Measurements from ENCODE around the gene ESYT1.

Gene ESYT1

DNA sequence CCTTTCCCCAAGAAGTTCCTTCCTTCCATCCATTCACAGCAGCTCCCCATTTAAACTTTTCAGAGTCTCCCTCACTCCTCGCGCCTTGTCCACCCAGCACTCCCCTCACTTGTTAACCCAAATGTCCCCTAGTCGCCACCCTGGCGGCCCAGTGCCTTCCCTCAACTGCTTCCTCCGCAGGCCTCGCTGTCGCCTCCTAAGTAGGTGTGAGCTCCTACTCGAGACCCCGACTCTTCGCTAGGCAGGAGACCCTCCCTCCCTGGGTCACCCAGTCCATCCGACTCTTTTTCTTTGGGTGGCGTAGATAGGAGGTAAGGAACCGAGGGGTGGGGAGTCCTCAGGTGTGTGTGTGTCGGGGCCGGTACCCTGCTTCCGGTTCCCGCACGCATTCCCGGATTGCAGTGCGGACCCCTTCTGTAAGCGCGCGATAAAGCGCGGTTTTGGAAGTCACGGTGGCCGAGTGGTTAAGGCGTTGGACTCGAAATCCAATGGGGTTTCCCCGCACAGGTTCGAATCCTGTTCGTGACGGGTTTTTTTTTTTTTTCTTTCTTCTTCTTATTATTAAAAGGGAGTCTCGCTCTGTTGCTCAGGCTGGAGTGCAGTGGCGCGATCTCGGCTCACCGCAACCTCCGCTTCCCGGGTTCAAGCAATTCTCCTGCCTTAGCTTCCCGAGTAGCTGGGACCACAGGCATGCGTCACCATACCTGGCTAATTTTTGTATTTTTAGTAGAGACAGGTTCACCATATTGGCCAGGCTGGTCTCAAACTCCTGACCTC lies 62.0 kb downstream of the ESYT1 start:
- peak; percentile 23 for DNase-seq

DNA sequence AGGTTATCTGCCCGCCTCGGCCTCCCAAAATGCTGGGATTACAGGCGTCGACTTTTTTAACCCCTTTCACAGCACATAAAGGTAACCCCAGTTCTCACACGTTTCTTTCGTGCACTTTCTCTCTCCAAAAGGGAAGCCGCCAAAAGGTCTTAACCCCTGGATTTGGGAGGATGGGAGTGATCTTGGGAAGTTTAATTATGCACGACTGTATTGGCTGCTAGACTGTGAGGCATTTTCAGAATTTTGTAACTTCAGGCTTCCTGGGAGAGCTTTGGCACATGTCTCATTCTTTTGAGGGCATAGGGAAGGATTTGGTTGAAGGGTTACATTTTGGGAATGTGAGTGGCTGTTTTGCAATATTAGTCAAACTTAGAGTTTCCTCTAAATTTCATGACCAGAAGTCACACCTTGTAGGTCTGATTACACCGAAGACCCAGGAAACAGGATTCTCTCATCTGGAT lies 62.7 kb downstream of the ESYT1 start:
- no peak for DNase-seq

DNA sequence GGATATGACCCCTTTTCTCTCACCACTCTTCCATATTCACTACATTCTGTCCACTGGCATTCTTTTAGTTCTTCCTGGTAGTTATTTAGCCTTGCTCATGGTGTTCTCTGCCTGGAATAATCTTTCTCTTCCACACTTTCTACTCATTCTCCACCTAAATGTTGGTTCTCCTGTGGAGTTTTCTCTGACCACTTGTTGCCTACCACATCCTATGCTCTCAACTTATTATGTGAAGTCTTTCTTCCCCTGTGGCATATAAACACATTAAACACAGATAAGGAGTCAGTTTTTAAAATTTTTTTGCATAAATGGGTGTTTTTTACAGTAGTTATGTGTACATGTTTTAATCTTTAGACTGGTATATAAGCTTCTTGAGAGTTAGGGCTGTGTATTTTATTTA lies 64.5 kb downstream of the ESYT1 start:
- no peak for DNase-seq

GRCh38 chr12:56193025-56193578 lies 65.0 kb downstream of the ESYT1 start:
- no peak for DNase-seq

Data from NCI-H524 treated with DMSO at 0.1 percent for 48 hours (cell line).